GM21390 (cell line): ENCODE measurements around the gene LPAR2.

Experiments
- ATAC-seq: cut with Tn5 transposase; IDR thresholded peaks from one replicate; pipeline ENCODE4 v1.9.1; 2021; ENCODE audit not compliant: unreplicated experiment

LPAR2 gene

DNA sequence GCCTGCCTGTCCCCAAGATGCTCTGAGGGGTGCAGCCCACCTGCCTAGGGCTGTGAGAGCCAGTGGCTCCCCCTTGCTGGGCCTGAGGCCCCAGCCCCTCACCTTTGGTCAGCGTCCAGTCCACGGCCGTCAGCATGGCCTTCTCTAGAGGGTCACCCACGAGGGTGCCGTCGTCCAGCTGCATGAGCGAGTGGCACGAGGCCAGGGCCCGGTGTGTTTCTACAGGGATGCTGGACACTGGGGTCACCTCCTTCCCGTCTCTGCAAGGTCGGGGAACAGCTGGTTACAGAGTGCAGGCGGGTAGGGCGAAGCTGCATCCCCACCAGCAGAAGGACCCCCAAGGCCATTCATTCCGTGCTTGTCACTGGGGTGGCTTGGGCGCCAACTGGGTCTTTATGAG, 26.4 kb upstream of the LPAR2 start:
- ATAC-seq: no peak

DNA sequence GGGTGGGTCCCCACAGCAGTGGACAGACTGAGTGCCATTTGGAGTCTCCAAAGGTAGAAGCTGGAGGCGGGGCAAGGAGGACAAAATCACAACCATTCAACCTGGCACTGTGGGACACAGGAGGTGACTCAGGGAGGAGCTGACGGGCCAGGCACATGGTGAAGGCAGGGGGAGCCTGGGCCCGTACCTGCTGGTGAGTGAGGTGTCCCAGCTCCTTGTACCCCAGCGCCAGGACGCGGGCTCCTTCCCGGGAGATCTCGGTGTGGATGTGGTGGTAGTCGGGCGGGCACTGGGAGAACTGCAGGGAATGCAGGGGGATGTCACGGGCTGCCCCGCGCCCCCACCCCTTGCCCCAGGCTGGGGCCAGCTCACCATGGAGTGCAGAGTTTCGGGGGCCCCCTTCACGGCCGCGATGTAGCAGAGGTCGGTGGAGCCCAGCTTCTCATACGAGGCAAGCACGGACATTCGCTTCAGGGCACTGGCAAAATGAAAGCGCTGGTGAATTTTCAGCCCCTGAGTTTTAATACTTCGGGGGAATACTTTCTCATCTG, 25.7 kb upstream of the LPAR2 start:
- no peak for ATAC-seq

DNA sequence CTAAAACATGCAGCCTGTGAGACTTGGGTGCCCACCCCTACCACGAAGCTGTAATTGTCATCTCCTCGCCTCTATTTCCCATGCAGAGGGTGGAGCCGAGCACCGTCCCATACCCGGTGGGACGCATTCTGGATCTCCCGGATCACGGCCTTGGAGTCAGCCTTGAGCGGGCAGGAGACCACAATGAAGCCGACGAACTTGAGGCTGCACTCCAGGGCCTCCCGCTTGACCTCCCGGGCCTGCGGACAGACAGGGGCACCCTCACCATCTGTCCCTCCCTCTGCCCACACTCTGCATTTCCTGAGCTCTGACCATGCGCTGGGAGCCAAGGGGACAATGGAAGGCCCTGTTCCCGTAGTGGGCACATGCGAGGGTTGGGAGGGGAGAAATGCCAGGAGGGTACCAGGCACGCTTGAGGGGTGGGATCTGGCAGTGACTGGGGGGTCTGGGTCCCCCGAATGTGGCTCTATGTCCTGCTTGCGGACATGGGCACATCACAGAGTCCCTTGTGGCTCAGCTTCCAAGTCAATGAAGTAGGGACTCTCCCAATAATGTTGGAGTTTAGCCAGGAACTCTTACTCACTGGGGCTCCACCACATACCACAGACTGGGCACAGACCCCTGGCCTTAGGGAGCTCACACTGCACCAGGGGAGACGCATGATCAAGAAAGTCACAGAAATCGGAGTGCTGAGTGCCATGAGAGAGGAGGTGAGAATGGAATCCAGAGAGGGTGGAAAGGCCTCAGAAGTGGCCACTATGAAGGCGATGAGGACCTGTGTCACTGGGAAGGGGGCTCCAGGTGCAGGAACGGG, 24.7 kb upstream of the LPAR2 start:
- no peak for ATAC-seq

DNA sequence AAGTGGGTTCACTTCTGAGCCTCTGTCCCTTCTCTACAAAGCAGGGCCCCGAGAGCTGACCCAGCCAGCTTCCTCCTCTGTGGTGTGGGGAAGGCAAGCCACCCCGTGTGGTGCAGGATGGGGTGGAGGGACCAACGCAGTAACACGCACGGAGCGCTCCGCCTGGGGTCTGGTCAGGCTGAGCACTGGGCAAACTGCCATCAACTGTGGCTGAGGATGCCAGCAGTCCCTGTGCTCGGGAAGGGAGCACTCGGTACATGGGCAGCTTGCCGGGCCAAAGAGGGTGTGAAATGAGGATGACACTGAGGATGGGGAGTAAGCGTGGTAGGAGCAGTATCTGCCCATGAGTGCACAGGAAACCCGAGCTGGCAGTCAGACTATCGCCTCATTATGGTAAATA, 23.1 kb upstream of the LPAR2 start:
- no peak for ATAC-seq

DNA sequence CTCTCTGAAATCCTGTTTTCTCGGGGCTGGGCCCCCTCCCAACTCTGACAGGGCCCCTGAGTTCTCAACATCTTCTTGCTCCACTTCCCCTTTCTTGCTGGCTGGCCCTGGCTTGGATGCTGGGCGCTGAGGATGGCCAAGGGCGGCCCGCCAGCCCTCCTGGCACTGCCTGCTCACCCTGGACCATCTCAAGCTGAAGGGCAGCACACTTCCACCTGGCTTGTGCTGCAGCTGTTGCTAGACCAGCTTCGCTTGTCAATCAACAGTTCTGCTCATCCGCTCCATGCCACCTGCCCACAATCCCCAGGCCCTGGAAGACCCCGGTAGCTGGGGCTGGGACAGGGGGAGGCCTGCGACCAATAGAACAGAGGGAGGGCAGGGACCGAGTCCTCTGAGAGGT, 22.3 kb upstream of the LPAR2 start:
- no peak for ATAC-seq

DNA sequence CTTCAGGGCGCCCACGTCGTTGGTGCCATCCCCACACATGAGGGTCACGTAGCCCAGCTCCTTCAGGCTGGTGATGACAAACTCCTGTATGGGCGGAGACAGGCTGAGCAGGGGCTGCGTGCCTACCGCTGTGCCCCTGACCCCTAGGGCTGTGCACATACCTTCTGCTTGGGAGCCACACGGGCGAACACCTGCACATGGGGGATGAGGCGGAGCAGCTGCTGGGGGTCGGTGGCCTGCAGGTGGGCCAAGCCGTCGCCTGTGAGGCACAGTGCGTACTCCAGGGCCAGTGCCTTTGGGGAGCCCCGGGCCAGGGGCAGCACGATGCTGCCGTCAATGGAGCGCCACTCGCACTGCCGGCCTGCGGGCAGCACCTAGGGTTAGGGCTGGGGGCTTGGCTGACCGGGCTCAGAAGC, 21.6 kb upstream of the LPAR2 start:
- ATAC-seq: no peak

DNA sequence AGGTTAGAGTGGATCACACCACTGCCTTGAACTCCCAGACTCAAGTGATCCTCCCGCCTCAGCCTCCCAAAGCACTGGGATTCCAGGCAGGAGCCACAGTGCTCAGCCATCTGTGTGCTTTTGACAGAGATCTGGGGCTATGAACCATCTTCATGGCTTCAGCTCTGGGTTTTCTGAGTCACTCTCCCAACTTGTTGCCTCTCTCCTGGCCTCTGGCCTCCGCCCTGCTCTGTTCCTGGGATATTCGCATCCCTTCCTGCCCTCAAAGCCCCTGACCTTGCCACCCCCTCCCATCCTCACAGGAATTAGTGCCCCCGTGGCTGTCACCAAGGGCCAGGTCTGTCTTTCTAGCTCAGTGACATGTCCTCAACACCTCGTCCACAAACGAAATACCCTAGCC, 21.1 kb upstream of the LPAR2 start:
- no peak for ATAC-seq

DNA sequence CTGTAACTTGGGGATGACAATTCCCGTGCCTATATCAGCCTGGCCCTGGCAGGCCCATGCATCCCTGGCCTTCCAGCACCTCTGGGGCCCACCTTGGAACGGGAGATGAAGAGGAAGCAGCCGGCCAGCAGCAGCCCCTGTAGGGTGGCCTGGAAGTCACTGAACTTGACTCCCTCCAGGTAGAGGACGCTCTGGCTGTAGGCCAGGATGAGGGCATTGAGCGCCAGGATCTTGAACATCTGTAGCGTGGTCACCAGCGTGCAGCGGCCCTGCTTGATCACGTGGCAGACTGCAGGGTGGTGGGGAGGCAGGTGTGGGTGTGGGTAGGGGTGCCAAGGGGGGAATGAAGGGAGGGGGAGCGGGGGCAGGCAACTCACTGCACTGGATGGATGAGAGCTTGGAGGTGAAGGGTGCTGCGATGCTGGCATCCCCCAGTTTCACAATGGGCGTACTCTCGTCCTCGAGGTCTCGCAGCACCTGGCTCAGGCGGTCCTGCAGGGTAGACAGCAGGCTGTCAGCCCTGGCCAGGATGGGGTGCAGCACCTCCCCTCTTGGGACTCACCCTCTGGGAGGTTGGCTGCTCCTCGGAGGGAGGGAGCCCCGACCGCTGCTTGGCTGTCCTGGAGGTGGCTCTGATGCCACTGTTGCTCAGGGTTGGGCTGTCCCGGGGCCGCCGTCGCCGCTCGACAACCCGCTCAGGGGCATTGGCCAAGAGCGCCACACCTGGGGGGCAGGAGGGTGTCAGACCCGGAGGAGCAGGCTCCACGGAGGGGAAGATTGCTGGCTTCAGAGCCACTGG, 19.2 kb upstream of the LPAR2 start:
- ATAC-seq: no peak

DNA sequence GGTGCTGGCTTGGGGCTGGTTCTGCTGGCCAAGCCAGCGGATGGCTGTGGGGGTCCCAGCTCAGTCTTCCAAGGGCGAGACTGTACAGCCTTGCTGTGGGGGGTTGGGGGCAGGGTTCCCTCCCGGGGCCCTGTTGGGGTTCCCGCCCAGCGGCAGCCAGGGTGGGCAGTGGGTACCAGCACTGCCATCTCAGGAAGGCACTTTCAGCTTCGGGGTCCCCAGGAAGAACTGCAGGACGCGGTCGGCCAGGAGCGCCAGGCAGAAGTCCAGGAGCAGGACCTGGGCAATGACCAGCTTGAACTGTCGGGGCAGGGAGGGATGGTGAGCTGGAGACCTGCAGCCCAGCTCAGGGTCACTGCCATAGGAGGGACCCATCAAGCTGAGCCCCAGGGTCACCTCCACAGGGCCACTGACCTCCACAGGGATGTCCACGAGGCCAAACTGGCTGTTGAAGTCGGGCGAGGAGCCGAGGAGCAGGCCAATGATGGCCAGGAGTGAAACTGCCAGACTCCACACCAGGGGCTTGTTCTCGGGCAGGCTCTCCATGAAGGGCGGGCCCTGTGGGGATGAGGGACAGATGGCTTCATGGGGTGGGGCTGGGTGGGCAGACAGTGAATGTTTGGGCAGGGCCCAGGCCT, 17.3 kb upstream of the LPAR2 start:
- ATAC-seq: no peak

DNA sequence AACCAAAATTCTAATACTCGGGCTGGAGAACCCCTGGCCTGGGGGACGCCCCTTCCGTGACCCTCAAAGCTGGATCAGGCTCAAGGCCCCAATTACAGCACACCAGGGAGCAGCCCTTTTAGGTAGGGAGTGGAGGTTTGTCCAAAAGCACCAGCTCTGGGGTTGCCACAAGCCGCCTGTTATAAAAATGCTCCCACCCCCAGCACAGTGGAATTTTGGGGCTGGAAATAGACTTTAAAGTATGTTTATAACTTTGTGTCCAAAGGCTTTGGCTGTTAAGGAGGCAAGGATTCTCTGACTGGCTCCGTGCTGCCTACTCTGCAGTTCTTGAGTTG, 16.0 kb upstream of the LPAR2 start:
- no peak for ATAC-seq

DNA sequence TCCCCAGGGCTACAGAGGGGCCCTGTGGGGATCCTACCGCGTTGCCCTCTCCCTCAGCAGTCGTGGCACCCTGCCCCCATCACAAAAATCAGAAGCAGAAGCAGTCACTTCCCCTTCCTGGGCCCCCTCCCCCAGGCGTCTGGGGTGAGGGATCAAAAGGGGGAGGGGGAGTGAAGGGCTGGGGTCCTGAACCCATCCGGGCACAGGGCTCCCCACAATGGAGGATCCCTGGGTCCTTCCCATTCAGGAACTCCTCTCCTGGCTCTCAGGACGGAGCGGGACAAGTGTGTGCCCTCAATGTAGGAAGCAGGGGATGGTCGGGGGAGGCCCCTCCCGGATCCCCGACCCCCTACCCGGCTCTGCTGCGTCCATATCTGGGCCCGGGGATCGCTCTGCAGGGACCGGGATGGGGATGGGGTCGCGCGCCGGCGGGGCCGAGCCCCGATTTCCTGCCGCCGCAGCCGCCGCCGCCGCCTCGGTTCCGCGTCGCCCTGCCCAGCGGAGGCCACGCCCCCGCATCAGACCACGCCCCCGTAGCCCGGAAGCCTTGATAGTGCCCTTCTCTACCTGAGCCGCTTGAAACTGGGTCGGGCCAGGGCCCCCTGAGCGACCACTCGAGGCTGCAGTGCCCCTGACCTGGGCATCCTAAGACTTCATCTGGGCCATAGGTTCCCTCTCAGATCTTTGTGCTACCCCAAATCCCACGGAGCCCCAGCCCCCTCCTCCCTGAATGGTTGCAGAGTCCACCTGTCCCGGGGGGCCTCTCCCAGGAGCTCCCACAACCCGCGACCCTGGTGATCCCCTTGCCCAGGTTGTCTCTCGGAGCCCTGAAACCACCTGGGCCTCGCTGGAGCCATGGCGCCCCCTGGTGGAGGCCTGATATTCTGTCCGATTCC, 15.4 kb upstream of the LPAR2 start, which contains the start of gene GMIP:
Gene GMIP (minus strand): TSS at position 500 of the 896 bp plus-strand sequence. CDS start 128 bp downstream, at position 372.
- ATAC-seq: peak; percentile 74

DNA sequence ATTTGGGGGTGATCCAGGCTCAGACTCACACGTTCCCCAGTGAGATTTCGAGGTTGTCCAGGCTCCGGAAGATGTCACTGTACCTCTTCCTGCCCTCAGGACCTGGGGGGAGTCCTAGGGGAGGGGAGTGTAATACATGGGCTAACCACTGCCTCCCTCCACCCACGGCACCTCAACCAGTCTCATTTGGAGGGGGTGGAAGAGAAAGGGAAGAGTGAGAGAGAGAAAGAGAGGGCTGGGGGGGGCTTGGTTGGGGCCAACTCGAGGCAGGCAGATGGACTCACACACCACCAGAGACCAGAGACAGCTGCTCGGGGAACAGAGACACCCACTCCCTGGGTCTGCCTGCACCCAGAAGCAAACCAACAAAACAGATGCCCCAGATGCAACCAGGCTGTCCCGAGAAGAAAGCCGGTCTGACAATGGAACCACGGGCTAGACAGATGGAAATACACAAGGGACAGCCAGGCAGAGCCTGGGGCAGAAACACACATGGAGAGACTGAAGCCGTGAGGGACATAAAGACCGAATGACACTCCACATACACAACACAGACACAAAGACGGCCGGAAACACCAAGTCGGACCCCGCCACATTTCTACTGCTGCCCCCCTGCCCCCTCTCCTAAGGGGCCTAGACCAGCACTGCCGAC, 14.6 kb upstream of the LPAR2 start:
- no peak for ATAC-seq

DNA sequence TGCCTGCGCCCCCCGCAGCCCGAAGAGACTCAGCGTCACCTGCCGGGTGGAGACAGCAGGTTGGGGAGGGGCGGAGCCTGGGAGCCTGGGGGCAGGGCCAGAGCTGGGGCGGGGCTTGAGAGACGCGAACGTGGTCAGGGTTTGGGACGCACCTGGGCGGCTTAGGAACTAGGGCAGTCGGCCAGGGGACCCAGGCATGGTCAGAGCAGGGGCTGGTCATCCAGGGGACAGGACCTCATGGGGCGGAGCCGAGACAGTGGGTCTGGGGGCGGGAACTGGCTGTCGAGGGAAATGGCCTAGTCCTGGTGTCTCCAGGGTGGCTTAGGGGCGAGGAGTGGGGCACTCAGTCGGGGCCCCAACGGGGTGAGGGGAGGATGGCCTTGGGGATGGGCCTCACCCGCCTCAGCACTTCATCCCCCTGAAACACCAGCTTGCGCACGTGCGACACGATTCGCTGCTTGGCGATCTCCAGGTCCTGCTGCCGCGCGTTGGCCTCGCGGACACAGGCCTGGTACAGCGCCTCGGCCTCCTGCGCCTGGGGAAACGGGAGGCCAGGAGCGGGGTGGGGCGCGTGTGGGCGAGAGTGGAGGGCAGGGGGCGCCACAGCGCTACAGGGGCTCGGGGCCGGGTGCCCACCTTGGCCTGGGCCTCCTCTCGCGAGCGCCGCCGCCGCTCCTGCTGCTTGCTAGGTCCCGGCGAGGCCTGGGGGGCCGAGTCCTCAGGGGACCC, 9.7 kb upstream of the LPAR2 start:
- ATAC-seq: no peak

DNA sequence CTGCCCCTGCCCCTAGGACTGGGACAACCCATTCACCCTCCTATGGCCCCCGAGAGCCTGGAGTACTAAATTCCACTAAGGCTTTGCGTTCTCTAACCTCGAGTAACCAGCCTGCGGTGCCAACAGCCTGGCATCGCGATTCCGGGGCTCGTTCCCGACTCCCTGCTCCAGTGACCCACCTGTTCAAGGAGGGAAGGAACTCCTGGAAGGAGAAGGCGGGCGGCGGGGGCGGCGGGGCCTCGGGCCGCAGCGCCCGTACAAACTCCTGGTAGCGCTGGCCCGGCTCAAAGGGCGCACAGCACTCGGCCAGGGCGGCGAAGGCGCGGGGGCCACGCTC, 9.1 kb upstream of the LPAR2 start:
- no peak for ATAC-seq

DNA sequence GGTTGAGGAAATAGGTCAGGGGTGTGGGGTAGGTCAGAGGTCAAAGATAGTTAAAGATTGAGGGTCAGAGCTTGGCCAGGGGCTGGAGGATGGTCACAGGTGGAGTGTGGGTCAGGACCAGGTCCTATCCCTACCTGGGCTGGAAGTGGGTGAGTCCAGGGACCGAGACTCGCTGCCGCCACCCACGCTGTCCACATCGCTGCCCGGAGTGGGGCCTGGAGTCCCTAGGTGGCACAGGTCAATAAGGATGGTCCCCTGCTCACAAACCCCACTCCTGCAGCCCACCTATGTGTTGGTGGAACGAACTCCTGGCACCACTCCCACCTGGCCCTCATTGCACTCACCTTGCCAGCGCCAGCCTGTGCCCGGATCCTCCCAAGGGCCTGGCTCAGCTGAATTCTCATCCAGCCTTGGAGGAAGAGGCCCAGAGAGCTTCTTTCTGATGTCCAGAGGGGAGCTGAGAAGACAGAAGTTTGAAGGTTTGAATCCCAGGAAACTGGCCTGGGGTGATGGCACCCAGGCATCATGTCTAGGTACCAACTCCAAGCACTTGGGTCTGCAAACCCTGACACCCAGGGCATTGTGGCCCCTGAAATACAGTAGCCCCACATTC, 8.7 kb upstream of the LPAR2 start:
- no peak for ATAC-seq

DNA sequence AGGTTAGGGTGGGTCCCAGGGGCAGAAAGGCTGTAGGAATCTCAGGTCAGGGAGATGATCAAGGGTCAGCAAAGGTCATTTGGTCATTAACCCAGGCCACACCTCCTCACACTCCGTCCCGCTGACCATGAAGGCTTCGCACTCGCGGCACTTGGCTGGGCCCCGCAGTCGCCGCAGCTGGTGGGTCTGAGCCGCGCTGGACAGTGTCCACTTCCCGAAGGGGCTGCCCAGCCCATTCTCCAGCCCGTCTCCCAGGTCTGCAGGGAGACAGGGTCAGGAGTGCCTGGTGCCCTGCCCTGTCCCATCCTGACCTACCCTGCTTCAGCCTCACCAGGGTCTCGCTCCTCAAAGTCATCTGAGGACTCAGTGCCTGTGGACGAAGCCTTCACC, 7.3 kb upstream of the LPAR2 start:
- ATAC-seq: no peak

DNA sequence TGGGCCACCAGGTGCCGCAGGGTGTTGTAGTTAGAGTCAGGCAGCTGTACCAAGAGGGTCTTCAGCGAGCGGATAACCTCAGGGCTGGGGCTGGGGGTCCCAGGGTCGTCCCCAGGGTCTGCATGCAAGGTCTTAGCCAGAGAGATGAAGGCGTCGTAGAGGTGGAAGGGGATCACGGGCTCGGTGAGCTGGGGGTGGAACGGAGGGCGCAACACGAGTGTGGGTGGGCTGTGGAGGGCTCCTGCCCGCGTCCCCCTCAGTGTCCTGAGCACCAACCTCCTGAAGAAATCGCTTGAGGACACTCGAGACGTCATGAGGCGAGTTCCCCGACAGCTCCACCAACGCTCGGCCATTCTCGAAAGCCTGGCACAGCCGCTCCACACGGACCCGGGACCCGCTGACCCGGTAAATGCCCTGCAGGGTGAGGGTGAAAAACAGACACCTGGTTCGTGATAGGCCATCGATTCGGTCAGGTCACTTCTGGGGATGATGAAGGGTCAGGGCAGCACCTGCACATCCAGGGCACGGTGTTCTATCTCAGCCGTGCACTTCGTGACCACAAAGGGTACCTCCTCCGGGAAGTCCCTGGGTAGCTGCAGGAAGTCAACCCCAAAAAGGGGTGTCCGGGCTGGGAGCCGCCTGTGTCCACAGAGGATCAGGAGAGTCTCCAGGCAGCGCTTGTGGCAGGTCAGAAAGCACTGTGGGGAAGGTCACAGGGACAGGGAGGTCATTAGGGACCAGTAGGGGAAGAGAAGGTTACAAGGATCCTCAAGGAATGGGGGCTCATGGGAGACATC, 6.7 kb upstream of the LPAR2 start:
- ATAC-seq: no peak
